Endometrium (tissue), 2 donors: Measurements from ENCODE around the gene KAT2B.

Experiments
- FAIRE-seq: peaks from 2 replicates; lab custom pipeline; 2012; peaks lifted over from hg19 to GRCh38; lab: Jason Lieb, UNC
- donor health status: control.
- donor health status: control.

Gene KAT2B

DNA sequence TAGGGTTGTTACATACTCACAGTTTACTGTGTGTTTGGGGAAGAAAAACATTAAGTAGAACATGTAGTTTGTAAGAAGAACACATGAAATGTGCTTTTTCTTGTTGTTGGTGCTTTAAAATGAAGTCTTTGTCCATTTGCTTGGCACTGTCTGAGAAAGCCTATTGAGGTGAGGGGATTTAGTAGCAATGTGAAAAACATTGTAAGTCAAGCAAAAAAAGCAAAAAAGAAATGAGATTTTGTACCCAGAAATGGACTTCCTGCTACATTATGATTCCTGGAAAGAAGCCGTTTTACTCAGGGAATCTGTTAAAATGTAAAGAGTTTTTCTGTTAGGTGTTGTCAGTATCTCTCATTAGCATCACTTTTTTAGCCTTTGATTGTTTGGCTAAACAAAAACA lies 59.9 kb downstream of the KAT2B start:
- no peak for FAIRE-seq

- no peak for FAIRE-seq
Observed at GRCh38 chr3:20101041-20101440, 60.8 kb downstream of the KAT2B start.

GRCh38 chr3:20103731-20104130 lies 63.5 kb downstream of the KAT2B start:
- no peak for FAIRE-seq

DNA sequence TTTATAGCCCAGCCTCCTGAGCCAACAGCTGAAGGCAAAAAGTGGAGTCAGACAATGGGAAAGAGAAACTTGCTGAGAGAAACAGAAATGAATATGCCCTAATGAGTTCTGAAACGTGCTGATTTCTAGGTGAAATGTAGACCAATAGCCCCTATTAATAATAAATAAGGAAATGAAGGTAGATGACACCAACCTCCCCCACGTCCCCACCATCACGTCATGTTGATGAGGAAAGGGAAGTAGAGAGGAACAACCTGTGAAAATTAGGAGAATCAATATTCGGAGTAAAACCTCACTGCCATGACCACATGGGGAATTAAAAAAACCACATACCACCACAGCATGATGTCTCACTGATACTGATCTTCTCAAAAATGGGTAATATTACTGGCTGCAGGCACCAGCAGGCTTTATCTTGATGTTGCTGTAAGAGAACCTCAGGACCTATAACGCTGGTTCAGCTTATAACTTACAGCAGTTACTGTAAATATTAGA lies 64.0 kb downstream of the KAT2B start:
- no peak for FAIRE-seq

DNA sequence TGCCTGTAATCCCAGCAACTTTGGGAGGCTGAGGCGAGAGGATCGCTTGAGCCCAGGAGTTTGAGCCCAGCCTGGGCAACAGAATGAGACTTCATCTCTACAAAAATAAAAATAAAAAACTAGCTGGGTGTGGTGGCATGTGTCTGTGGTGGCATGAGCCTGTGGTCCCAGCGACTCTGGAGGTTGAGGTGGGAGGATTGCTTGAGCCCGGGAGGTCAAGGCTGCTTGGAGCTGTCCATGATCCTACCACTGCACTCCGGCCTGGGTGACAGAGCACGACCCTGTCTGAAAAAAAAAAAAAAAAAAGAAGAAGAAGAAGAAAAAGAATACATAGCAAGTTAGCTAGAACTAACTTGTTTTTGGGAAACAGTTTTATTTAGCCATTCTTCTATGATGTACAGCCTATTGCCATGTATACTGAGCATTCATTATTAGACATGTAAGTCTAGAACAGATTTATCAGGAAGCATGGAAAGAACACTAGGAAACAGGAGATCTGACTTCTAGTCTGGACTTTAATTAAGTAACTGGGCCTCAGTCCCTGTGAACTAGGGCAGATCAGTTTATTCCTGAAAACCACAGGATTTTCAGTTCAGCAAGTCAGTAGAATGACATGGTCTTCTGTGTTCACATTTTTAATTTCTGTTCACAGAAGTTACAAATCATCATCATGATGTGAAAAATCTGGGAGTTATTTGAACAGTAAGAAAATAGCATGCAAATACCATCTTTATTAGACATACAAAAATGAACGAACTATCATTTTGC lies 65.5 kb downstream of the KAT2B start:
- no peak for FAIRE-seq

DNA sequence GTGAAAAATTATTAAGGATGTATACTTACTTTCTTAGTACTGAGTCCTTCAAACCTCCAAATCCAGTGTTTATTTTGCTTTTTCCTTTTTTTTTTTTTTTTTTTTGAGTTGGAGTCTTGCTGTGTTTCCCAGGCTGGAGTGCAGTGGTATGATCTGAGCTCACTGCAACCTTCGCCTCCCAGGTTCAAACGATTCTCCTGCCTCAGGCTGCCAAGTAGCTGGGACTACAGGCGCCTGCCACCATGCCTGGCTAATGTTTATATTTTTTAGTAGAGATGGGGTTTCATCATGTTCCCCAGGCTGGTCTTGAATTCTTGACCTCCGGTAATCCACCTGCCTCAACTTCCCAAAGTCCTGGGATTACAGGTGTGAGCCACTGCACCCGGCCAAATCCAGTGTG lies 67.5 kb downstream of the KAT2B start:
- no peak for FAIRE-seq

- no peak for FAIRE-seq
Observed at GRCh38 chr3:20108869-20109268, 68.6 kb downstream of the KAT2B start.

GRCh38 chr3:20110826-20111225 lies 70.6 kb downstream of the KAT2B start:
- no peak for FAIRE-seq

- no peak for FAIRE-seq
Observed at GRCh38 chr3:20111836-20112235, 71.6 kb downstream of the KAT2B start.

DNA sequence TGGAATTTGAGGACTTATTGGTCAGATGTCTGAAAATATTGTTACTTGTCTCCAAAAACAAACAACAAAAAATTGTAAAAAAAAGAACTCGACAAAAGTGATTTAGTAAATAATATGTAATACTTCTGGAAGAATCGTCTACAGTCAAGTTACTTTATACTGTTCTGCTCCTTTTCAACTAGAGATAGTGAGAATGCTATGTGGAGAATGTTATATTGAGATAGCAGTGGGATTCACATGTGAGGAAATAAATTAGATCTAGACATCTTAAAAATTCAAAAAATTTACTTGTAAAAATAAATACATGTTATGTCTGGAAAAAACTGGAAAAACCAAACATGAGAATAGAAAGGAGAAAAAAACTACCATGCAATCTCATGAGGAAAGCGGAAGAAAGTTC lies 80.8 kb downstream of the KAT2B start:
- no peak for FAIRE-seq

GRCh38 chr3:20123131-20123652 lies 82.9 kb downstream of the KAT2B start:
- FAIRE-seq = no peak

DNA sequence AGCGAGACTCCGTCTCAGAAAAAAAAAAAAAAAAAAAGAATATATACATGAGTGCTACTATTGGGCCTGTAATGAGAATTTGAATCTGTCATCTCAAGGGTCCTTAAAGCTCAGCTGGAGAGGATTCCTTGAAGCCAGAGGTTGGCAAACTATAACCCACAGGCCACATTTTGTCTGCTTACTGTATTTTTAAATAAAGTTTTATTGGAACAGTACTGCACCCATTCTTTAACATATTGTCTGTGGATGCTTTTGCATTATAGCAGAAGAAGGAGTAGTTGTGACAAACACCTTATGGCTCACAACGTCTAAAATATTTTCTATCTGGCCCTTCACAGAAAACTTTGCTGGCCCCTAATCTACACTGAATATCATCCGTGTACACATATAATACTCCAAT lies 85.0 kb downstream of the KAT2B start:
- FAIRE-seq = no peak

DNA sequence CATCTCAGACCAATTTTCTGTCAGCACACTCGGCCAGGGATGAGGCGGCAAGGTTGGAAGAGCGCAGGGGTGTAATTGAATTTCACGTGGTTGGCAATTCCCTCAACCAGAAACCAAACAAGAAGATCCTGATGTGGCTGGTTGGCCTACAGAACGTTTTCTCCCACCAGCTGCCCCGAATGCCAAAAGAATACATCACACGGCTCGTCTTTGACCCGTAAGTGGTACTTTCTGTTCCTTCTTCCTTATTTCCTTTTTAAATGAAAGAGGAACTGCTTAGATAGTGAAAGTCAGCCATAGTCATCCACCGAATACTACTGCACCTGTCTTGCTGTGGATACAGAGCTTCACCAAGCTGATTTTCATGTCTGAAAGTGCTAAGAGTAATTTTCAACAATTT lies 85.7 kb downstream of the KAT2B start:
- FAIRE-seq = no peak

DNA sequence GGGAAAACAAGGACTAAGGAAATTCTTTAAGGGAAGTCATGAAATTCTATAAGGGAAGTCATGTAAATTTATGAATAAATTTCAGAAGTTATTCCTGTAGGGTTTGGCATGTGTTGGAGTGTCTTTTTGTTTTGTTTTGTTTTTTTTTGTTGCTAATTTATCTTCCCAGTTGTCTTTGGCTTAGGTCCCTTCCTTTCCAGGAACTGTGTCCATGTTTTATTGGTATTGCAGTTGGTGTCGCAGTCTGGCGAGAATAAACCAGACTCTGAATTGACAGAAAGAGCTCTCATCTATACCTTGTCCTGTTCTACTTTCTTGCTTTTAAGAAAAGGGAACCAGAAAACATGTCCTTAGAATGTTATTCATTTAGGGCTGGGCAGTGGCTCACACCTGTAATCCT lies 88.1 kb downstream of the KAT2B start:
- FAIRE-seq = no peak

DNA sequence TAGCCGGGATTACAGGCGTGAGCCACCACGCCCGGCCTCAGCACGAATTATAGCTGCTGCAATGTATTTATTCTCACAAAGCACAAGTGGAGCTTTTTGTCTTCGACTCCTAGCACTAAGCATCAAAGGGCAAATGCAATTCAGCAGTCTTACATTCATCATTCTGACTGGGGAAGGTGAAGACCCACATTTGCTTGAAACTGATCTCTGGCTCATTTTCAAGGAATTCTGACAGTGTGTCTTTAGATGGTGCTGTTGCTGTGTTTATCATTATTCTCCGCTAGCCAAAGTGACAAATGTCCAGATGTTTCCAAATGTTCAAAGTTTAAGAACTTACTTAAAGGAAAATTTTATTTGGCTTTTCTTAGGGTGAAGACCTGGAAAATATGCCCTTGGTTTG lies 89.9 kb downstream of the KAT2B start:
- no peak for FAIRE-seq

- FAIRE-seq = no peak
Observed at GRCh38 chr3:20136231-20136630, 96.0 kb downstream of the KAT2B start.

DNA sequence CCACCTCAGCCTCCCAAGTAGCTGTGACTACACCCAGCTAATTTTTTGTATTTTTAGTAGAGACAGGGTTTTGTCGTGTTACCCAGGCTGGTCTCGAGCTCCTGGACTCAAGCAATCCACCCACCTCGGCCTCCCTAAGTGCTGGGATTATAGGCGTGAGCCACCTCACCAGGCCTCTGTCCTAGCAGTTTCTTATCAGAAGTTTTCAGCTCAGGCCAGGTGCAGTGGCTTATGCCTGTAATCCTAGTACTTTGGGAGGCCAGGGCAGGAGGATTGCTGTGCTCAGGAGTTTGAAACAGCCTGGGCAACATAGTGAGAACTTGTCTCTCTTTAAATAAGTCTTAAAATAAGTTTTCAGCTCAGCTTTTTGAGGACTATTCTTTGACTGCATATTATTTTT lies 97.4 kb downstream of the KAT2B start:
- no peak for FAIRE-seq

GRCh38 chr3:20140881-20141280 lies 100.6 kb downstream of the KAT2B start:
- FAIRE-seq = no peak

DNA sequence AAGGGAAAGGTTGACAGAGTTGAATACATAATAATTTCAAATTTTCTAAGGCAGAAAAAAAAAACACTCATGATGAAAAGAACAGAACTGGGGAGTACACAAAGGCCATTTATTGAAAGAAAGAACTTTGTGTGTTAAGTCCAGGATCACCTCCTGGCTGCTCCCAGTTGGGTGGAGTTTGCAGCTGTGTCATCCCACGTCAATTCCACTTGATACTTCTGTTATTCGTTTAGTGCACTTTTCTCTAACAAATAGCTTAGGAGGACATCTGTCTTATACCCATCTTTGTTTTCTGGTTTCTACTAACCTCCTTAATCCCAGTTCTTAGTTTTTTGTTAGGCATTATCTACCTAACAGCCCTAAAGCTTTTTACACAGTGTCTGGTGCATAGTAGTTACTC lies 101.1 kb downstream of the KAT2B start:
- no peak for FAIRE-seq

DNA sequence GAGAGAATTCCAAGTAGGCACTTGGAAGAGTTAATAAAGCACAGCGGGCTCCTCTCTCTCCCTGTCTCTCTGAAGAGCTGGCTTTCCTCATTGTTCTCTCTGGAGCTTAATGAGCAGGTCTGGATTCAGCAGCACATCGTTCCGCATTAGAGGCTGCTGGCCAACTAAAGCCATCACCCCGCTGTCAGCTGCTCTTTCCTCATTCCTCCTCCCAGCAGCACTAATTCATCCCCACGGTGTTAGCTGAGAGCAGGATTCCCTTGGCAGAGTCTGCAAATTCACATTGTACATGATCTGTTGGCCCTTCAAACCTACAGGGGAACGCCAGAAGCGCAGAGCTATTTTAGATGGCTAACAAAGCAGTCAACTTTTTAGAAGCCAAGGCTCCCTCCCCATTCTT lies 101.6 kb downstream of the KAT2B start:
- no peak for FAIRE-seq

DNA sequence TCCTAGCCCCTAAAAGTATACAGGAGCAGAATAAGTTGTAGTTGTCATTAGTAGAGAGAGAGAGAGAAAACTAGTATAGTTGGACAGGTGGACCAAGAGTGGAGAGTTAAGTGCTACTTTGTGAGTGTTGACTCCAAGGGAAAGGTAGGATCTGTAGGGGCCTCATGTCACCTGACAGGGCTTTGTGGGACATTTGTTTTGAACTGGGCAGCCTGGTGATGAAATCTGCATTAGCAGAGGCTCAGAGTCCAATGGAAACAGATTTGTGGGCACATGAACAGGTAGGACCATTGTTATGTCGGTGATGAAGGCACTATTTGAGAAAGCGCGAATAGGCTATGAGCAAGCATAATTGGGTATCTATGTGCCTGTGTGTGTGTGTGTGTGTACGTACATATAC lies 102.3 kb downstream of the KAT2B start:
- FAIRE-seq = no peak

GRCh38 chr3:20143519-20143918 lies 103.3 kb downstream of the KAT2B start:
- FAIRE-seq = no peak

DNA sequence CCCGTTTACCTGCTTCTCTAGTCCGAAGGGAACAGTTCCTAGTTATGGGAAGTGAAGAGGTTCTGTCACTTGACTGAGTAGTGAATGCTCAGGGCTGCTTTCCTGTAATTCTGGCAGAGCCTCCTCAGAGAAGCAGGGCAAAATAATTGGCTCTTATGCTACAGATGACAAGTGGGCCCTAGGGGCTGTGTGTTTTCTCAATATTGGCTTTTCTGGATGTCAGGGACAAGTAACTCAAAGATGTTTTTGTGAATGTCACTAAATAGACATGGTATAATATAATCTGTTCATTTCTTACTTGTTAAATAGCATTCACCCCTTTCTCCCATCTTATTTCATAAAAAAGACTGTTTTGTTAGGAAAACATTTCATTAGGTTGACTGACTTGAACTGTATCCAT lies 105.6 kb downstream of the KAT2B start:
- FAIRE-seq = no peak

DNA sequence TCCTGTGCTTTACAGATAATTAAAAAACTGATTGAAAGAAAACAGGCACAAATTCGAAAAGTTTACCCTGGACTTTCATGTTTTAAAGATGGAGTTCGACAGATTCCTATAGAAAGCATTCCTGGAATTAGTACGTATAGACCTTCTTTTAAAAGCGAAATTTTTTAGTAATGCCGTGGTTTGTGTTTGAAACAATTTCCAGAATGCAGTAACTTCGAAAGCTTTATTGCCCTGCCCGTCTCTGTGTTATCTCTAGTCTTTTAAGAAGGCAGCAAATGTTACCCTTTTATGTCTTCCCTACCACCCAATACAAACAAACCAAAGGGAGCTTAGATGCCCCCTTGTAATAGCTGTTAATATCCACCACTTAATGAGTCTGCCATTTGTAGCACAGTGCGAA lies 106.1 kb downstream of the KAT2B start:
- FAIRE-seq = no peak
